GM12878 (cell line): Measurements from ENCODE around the gene C1orf74. TPM values are rescaled to one million over a fixed set of nuclear protein-coding genes. Genes with fewer than 3 reads are reported as not detected.
A peak's percentile ranks its signal among the peaks of the same experiment; 100 is the strongest.

ENCODE experiments used
- BCL3 ChIP-seq: IDR thresholded peaks from 2 replicates; pipeline ENCODE4 v1.6.1; 2011; ENCODE audit warnings: borderline replicate concordance, low read depth, mild to moderate bottlenecking, moderate library complexity, low read length; ENCODE audit not compliant: insufficient read depth, poor library complexity, severe bottlenecking
- BRCA1 ChIP-seq: IDR thresholded peaks from 2 replicates; pipeline ENCODE4 v1.6.1; 2011; ENCODE audit warnings: low read depth, low read length, improper control_type of control experiment
- CBFB ChIP-seq: IDR thresholded peaks from 2 replicates; pipeline ENCODE4 v1.6.1; 2016; ENCODE audit warnings: antibody characterized with exemption, low read depth
- CHD2 ChIP-seq: IDR thresholded peaks from 2 replicates; pipeline ENCODE4 v1.6.1; 2011; ENCODE audit warnings: low read depth, low read length, improper control_type of control experiment, borderline replicate concordance
- CUX1 ChIP-seq: IDR thresholded peaks from 2 replicates; pipeline ENCODE4 v1.6.1; 2012; ENCODE audit warnings: improper control_type of control experiment, low read depth, low read length; ENCODE audit not compliant: insufficient replicate concordance
- GATAD2B ChIP-seq: fragments of 450-650 bp; conservative IDR thresholded peaks from 2 replicates; pipeline ENCODE4 v1.6.1; 2017; ENCODE audit warnings: low read depth, mild to moderate bottlenecking, moderate library complexity
- HSF1 ChIP-seq: fragments of 150-350 bp; IDR thresholded peaks from 2 replicates; pipeline ENCODE4 v1.6.1; 2014; ENCODE audit warnings: mild to moderate bottlenecking, low read depth, low read length
- IRF5 ChIP-seq: fragments of 450-650 bp; IDR thresholded peaks from 2 replicates; pipeline ENCODE4 v1.6.1; 2017; ENCODE audit warnings: borderline replicate concordance
- MYB ChIP-seq: fragments of 150-350 bp; IDR thresholded peaks from 2 replicates; pipeline ENCODE4 v1.6.1; 2014; ENCODE audit warnings: mild to moderate bottlenecking, low read depth, low read length, borderline replicate concordance
- NKRF ChIP-seq: fragments of 450-650 bp; conservative IDR thresholded peaks from 2 replicates; pipeline ENCODE4 v1.6.1; 2017; ENCODE audit warnings: mild to moderate bottlenecking, moderate library complexity
- PML ChIP-seq: IDR thresholded peaks from 2 replicates; pipeline ENCODE4 v1.6.1; 2012; ENCODE audit warnings: low read length, inconsistent platforms
- POLR2AphosphoS2 ChIP-seq: IDR thresholded peaks from 2 replicates; pipeline ENCODE4 v1.6.1; 2011; ENCODE audit warnings: low read depth, mild to moderate bottlenecking, low read length, improper control_type of control experiment, moderate library complexity
- RB1 ChIP-seq: fragments of 450-650 bp; formaldehyde crosslinking; IDR thresholded peaks from 2 replicates; pipeline ENCODE4 v1.6.1; 2017; ENCODE audit warnings: mild to moderate bottlenecking, borderline replicate concordance
- polyA plus RNA-seq, 11 experiments: library from polyadenylated mRNA; depleted of rRNA in 4 of 11; unstranded in 6 of 11; stranded (reverse) in 5 of 11; fragments of >200 nt; fragmentation: Nextera tagmentation in 4 of 11; fragmentation: Illumina TruSeq in 1 of 11; extraction: Ambion mirVana in 4 of 11; extraction: Trizol in 1 of 11; gene quantifications; 1 replicate in 1 of 11; 2 replicates in 10 of 11; pipeline versions ENCODE4 v1.2.1 to v1.2.3, GENCODE V29; 2011 to 2016; ENCODE audit warnings: inconsistent platforms in 2 of 11, missing spikeins in 2 of 11, low read depth in 1 of 11
- total RNA-seq, 4 experiments: library from RNA; depleted of rRNA in 3 of 4; stranded (reverse); fragments of >200 nt in 3 of 4; fragmentation: Illumina TruSeq in 1 of 4; extraction: Trizol in 1 of 4; gene quantifications; 2 replicates each; pipeline versions ENCODE4 v1.2.1 to v1.2.3, GENCODE V29; 2013 to 2021

The C1orf74 gene
- total and polyA plus RNA-seq, 10 of the 15 experiments (the other 5 are each of a cell fraction or from before 2014, with no cell fraction given), result 3.1 to 5.5 (median 3.6) TPM

- peak; percentile 86 for TF ChIP-seq CUX1
- no peak for TF ChIP-seq IRF5
- peak; percentile 45; the same call in 1 of the 2 replicates for TF ChIP-seq POLR2AphosphoS2
- TF ChIP-seq GATAD2B, result peak; percentile 77
- TF ChIP-seq CHD2, result no peak; the same call in 1 of the 2 replicates
- peak; percentile 67; the same call in 1 of the 2 replicates for TF ChIP-seq CBFB
- no peak for TF ChIP-seq PML
- peak; percentile 43 for TF ChIP-seq NKRF
- TF ChIP-seq HSF1, result no peak
- TF ChIP-seq MYB, result no peak
- no peak for TF ChIP-seq RB1
- TF ChIP-seq BRCA1, result no peak
- peak; percentile 90 for TF ChIP-seq BCL3
Observed at GRCh38 chr1:209769171-209769904, 15.0 kb downstream of the C1orf74 start (continued).
